GM23248 (cell line): ENCODE data around the gene CTIF. TPM values are rescaled to one million over a fixed set of nuclear protein-coding genes. Genes with fewer than 3 reads are reported as not detected.
A peak's percentile ranks its signal among the peaks of the same experiment; 100 is the strongest.

ENCODE experiments used
- DNase-seq: peaks from one replicate; pipeline ENCODE4 v3.0.0-alpha.2; 2015
- H2AFZ ChIP-seq: fragments of 200-600 bp; sonication (generic); 2 replicates; pipeline ENCODE4 v1.6.1; 2016; ENCODE audit warnings: antibody characterized with exemption
- H3F3A ChIP-seq: fragments of 200-600 bp; sonication (generic); 2 replicates; pipeline ENCODE4 v1.6.1; 2016; ENCODE audit warnings: mild to moderate bottlenecking, antibody characterized with exemption, mixed run types; ENCODE audit not compliant: insufficient read depth
- H3K27ac ChIP-seq: fragments of 200-600 bp; sonication (generic); 2 replicates; pipeline ENCODE4 v1.5.1; 2016; ENCODE audit warnings: mild to moderate bottlenecking
- H3K27me3 ChIP-seq: fragments of 200-600 bp; sonication (generic); replicated peaks from 2 replicates; pipeline ENCODE4 v1.6.1; 2016; ENCODE audit warnings: mild to moderate bottlenecking; ENCODE audit not compliant: insufficient read depth
- H3K36me3 ChIP-seq: fragments of 200-600 bp; sonication (generic); 2 replicates; pipeline ENCODE4 v1.6.1; 2016; ENCODE audit warnings: low read depth, mild to moderate bottlenecking
- H3K4me1 ChIP-seq: fragments of 200-600 bp; sonication (generic); 2 replicates; pipeline ENCODE4 v1.6.1; 2016; ENCODE audit warnings: mild to moderate bottlenecking; ENCODE audit not compliant: insufficient read depth
- H3K4me2 ChIP-seq: fragments of 200-600 bp; sonication (generic); one replicate; pipeline ENCODE4 v1.6.1; 2016; ENCODE audit warnings: mild to moderate bottlenecking; ENCODE audit not compliant: unreplicated experiment
- H3K4me3 ChIP-seq: fragments of 200-600 bp; sonication (generic); 2 replicates; pipeline ENCODE4 v1.5.1; 2016; ENCODE audit warnings: mild to moderate bottlenecking
- H3K79me2 ChIP-seq: fragments of 200-600 bp; sonication (generic); 2 replicates; pipeline ENCODE4 v1.6.1; 2016; ENCODE audit warnings: mild to moderate bottlenecking; ENCODE audit not compliant: insufficient read depth
- H3K9ac ChIP-seq: fragments of 200-600 bp; sonication (generic); 2 replicates; pipeline ENCODE4 v1.6.1; 2016; ENCODE audit warnings: mild to moderate bottlenecking
- H3K9me2 ChIP-seq: fragments of 200-600 bp; sonication (generic); 2 replicates; pipeline ENCODE4 v1.6.1; 2016; ENCODE audit warnings: mixed run types, mild to moderate bottlenecking, moderate library complexity; ENCODE audit not compliant: insufficient read depth
- H3K9me3 ChIP-seq: fragments of 200-600 bp; sonication (generic); one replicate; pipeline ENCODE4 v1.6.1; 2017; ENCODE audit warnings: low read depth
- H4K20me1 ChIP-seq: fragments of 200-600 bp; sonication (generic); 2 replicates; pipeline ENCODE4 v1.6.0; 2016; ENCODE audit not compliant: insufficient read depth
- EZH2 ChIP-seq: fragments of 200-600 bp; sonication (generic); IDR thresholded peaks from 2 replicates; pipeline ENCODE4 v1.6.1; 2018; ENCODE audit warnings: antibody characterized with exemption, mild to moderate bottlenecking; ENCODE audit not compliant: insufficient read depth, poor library complexity, severe bottlenecking
- EZH2phosphoT487 ChIP-seq: fragments of 200-600 bp; sonication (generic); IDR thresholded peaks from 2 replicates; pipeline ENCODE4 v1.6.1; 2018; ENCODE audit warnings: antibody characterized with exemption, moderate library complexity, mild to moderate bottlenecking, low read depth; ENCODE audit not compliant: insufficient read depth
- WGBS, 2 experiments: methylation state at CpG; one replicate each; pipeline ENCODE4 v1.1.6; 2015 to 2017; ENCODE audit warnings: low lambda C conversion rate in 2 of 2, low coverage in 1 of 2; ENCODE audit errors: missing lambda C conversion rate in 2 of 2; 5-methylcytosine and 5-hydroxymethylcytosine counted together
- in situ Hi-C: fragments of 300-500 bp; cut with MboI; formaldehyde crosslinking; loops from 2 replicates; pipeline ENCODE4 v1.15.0; 2020
- polyA plus RNA-seq: library from polyadenylated mRNA; unstranded; fragments of >200 nt; fragmentation: Nextera tagmentation; extraction: Ambion mirVana; gene quantifications from 2 replicates; pipeline ENCODE4 v1.2.1, GENCODE V29; 2016
- total RNA-seq: library from RNA; depleted of rRNA; stranded (reverse); fragments of >200 nt; shearing (Covaris generic); gene quantifications from 2 replicates; pipeline ENCODE4 v1.2.3, GENCODE V29; 2014

Gene CTIF
- total and polyA plus RNA-seq, 2 experiments from 2014 or later: 21.5 to 46.8 TPM

DNA sequence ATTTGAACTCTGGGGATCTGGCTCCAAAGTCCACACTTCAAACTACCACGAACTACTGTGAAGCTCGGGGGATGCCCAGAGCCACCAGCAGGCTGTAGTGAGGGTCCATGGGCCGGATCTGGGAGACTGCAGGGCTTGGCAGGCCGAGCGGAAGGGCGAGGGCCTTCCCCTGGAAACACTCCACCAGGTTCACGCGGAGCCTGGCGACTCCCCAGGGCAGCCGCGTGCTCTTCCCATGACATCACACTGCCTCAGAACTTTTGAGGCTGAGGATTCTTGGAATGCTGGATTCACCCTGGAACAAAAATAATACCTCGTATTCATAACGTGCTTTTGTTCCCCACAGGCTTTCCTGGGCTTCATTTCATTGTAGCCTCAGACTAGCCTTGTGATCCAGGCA lies 210.9 kb downstream of the CTIF start:
- Histone ChIP-seq H3K9me2 (no peaks in the 10 kb centered on the region), H3K36me3 (no peaks in the 10 kb centered on the region), H3K27ac (peak overlapping the region; percentile 93), H3K79me2 (peaks cover 15% of the 10 kb centered on the region; the same call in 1 of the 2 replicates), H3K9me3 (no peaks in the 10 kb centered on the region), H4K20me1 (no peaks in the 10 kb centered on the region), H3F3A (peaks cover 12% of the 10 kb centered on the region), H2AFZ (no peak overlapping the region), H3K9ac (peak overlapping the region; percentile 76), H3K4me2 (peak overlapping the region; percentile 49), H3K4me3 (no peak overlapping the region; the same call in 1 of the 2 replicates), H3K27me3 (no peaks in the 10 kb centered on the region), H3K4me1 (peaks cover 28% of the 10 kb centered on the region)
- no peak for TF ChIP-seq EZH2phosphoT487
- 15 to 17% methylated on average over 13 of the region's 13 CpGs for WGBS, 2 experiments
- peak; percentile 92 for DNase-seq
- in situ Hi-C loops: loop anchor here (10.0 to 25.0 kb wide), 2 partner anchors 55 to 188 kb away; no protein-coding TSS in a partner anchor

DNA sequence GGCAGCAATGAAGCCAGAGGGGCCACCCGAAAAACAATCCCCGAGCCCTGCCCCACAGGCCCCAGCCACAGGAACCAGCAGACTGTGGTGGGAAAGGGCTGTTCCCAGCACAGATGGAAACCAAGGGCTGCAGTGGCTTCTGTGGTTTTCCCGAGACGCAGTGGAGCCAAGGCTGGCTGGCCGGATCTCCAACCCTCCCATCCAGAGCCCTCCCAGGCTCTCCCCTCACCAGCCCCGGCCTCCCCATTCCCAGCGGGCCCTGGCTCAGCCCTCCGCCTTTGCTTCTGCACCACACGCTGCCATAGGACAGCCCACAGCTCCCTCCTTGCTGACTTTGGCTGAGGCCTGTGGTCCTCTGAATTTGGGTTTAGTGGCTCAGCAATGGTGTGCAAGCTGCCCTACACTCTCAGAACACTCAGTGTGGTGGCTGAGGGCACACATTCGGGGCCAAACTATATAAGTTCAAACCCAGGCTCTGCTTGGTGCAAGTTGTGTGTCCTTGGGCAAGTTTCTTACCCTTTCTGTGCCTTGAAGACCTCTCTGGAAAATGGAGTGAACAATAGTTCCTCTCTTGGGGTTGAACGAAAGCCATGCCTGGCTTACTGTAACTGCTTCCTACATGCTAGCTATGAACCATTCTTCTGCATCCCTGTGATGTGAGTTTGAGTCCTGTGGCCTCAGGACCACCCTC lies 211.8 kb downstream of the CTIF start:
- H3K27ac ChIP-seq: peak overlapping the region; percentile 93
- no peaks in the 10 kb centered on the region for H4K20me1 ChIP-seq
- no peaks in the 10 kb centered on the region for H3K9me2 ChIP-seq
- H3K79me2 ChIP-seq: peaks cover 8% of the 10 kb centered on the region; the same call in 1 of the 2 replicates
- WGBS, 2 experiments: 46 to 48% methylated on average over 11 of the region's 11 CpGs
- no peak overlapping the region for H3K4me3 ChIP-seq
- peak overlapping the region; percentile 49 for H3K4me2 ChIP-seq
- H3F3A ChIP-seq: peaks cover 5% of the 10 kb centered on the region; the same call in 1 of the 2 replicates
- H3K9me3 ChIP-seq: no peaks in the 10 kb centered on the region
- H3K9ac ChIP-seq: peak overlapping the region; percentile 76
- H3K27me3 ChIP-seq: no peaks in the 10 kb centered on the region
- in situ Hi-C loops: no loop called here
- no peak overlapping the region for H2AFZ ChIP-seq
- peak; percentile 57 for DNase-seq
- peaks cover 19% of the 10 kb centered on the region for H3K4me1 ChIP-seq
- no peak for TF ChIP-seq EZH2phosphoT487
- TF ChIP-seq EZH2: no peak
- H3K36me3 ChIP-seq: no peaks in the 10 kb centered on the region

DNA sequence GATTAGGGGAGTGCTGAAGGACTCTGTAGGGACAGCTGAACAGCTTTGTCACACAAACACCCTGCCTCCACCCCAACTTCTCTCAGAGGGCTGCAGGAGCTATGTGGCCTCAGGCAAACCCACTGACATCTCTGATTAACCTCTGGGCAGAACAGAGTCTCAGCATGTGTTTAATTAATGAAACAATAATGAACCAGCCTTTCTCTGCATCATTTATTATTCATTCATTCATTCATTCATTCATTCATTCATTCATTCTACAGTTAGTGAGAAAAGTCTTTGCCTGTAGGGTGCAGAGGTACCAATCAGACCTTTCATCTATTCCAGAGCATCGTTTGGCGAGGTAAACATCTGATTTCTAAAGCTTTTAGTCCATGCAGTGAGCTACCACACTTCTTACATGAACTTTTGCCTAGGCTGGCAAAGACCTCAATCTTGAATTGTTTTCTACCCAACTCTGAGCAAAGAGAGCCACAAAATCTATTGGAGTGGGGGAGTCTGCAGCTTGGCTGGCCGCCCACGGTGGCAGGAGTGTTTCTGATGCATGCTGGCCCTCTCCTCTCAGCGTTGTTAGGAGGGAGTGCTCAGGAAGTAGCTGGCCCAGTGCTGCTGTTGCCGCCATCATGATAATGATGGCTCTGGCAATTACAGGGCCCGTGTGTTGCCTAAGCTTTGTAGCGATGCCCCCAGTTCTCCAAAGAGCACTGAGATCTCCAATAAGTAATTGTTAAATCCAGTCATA lies 213.1 kb downstream of the CTIF start:
- Histone ChIP-seq H3K79me2 (no peaks in the 10 kb centered on the region; the same call in 1 of the 2 replicates), H3K9ac (no peak overlapping the region), H3K4me3 (no peak overlapping the region), H4K20me1 (no peaks in the 10 kb centered on the region), H3K36me3 (peaks cover 4% of the 10 kb centered on the region; the same call in 1 of the 2 replicates), H2AFZ (no peak overlapping the region), H3K27me3 (no peaks in the 10 kb centered on the region), H3K27ac (no peak overlapping the region), H3K9me2 (no peaks in the 10 kb centered on the region), H3F3A (peaks cover 5% of the 10 kb centered on the region; the same call in 1 of the 2 replicates), H3K4me2 (no peak overlapping the region), H3K9me3 (no peaks in the 10 kb centered on the region), H3K4me1 (peaks cover 16% of the 10 kb centered on the region)
- TF ChIP-seq EZH2phosphoT487: no peak
- 85 to 91% methylated on average over 8 of the region's 8 CpGs for WGBS, 2 experiments
- in situ Hi-C loops: no loop called here
- DNase-seq: no peak

DNA sequence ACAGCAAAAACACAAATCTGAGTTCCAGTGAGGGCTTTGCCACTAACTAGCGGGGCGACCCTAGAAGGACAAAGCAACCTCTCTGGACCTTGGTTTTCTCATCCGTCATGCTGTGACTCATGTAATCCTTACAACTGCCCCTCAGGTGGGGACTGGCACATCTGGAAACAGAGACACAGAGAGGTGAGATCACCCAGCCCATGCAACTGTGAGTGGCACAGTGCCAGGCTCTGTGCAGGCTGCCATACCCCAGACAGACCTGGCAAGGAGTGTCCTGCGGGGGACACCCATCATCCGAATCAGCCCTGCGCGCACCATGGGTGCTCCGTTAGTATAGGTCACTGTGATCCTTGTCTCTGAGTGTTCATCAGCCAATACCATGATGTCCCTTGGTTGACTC lies 213.6 kb downstream of the CTIF start:
- Histone ChIP-seq H3K36me3 (peaks cover 4% of the 10 kb centered on the region; the same call in 1 of the 2 replicates), H3K9ac (no peak overlapping the region), H3F3A (peaks cover 5% of the 10 kb centered on the region; the same call in 1 of the 2 replicates), H2AFZ (no peak overlapping the region), H3K4me1 (peaks cover 16% of the 10 kb centered on the region), H3K79me2 (no peaks in the 10 kb centered on the region; the same call in 1 of the 2 replicates), H3K27me3 (no peaks in the 10 kb centered on the region), H3K4me3 (no peak overlapping the region), H3K9me3 (no peaks in the 10 kb centered on the region), H3K4me2 (no peak overlapping the region), H3K27ac (no peak overlapping the region), H4K20me1 (no peaks in the 10 kb centered on the region), H3K9me2 (no peaks in the 10 kb centered on the region)
- DNase-seq: no peak
- no peak for TF ChIP-seq EZH2phosphoT487
- 92 to 95% methylated on average over 8 of the region's 8 CpGs for WGBS, 2 experiments
- in situ Hi-C loops: no loop called here
